GM12875 (cell line): ENCODE measurements around the gene AR.

Source experiments
- H3K4me3 ChIP-seq: one replicate; pipeline ENCODE4 v1.5.1; 2011; ENCODE audit warnings: low read depth, low read length, control low read depth
- CTCF ChIP-seq: IDR thresholded peaks from 2 replicates; pipeline ENCODE4 v1.5.1; 2011; ENCODE audit warnings: low read depth, mild to moderate bottlenecking, control low read depth, inconsistent platforms, low read length, moderate library complexity, borderline replicate concordance; ENCODE audit not compliant: insufficient read depth

AR gene

GRCh38 chrX:67543818-67544217 is at the start of gene AR:
Gene AR, plus strand, starts transcription at chrX:67544021. Its CDS starts 1,126 bp downstream, at chrX:67545147.
- H3K4me3 ChIP-seq, result no peak within 1 kb of the TSS
- TF ChIP-seq CTCF, result no peak

- H3K4me3 ChIP-seq, result no peak overlapping the region
- TF ChIP-seq CTCF, result no peak
Observed at GRCh38 chrX:67500617-67501016, 43.2 kb upstream of the AR start.

GRCh38 chrX:67503004-67503403 is 40.8 kb upstream of the AR start:
- H3K4me3 ChIP-seq, result no peak overlapping the region
- TF ChIP-seq CTCF, result no peak

- H3K4me3 ChIP-seq, result no peak overlapping the region
- no peak for TF ChIP-seq CTCF
Observed at GRCh38 chrX:67503453-67503852, 40.4 kb upstream of the AR start.

GRCh38 chrX:67520671-67521070 is 23.1 kb upstream of the AR start:
- H3K4me3 ChIP-seq, result no peak overlapping the region
- TF ChIP-seq CTCF, result no peak

GRCh38 chrX:67523002-67523681 is 20.7 kb upstream of the AR start:
- H3K4me3 ChIP-seq, result no peak overlapping the region
- TF ChIP-seq CTCF, result no peak

- no peak overlapping the region for H3K4me3 ChIP-seq
- no peak for TF ChIP-seq CTCF
Observed at GRCh38 chrX:67523932-67524331, 19.9 kb upstream of the AR start.
